DLD1 (cell line): ENCODE results near the gene PCAT6.
"Not testable (repeated sequence)": the region's sequence is repeated elsewhere in the genome, so short reads cannot be mapped to it uniquely, and the experiment has no call there.

Experiments
- in situ Hi-C: cut with HindIII; loops from 2 replicates; pipeline ENCODE4 v1.10.0; 2017; ENCODE audit warnings: low sequenced_read_pairs

PCAT6 gene

GRCh38 chr1:202806845-202807450, 3.8 kb upstream of the PCAT6 start:
- in situ Hi-C loops: no loop called here

GRCh38 chr1:202807451-202807925, 3.3 kb upstream of the PCAT6 start:
- in situ Hi-C loops: no loop called here

DNA sequence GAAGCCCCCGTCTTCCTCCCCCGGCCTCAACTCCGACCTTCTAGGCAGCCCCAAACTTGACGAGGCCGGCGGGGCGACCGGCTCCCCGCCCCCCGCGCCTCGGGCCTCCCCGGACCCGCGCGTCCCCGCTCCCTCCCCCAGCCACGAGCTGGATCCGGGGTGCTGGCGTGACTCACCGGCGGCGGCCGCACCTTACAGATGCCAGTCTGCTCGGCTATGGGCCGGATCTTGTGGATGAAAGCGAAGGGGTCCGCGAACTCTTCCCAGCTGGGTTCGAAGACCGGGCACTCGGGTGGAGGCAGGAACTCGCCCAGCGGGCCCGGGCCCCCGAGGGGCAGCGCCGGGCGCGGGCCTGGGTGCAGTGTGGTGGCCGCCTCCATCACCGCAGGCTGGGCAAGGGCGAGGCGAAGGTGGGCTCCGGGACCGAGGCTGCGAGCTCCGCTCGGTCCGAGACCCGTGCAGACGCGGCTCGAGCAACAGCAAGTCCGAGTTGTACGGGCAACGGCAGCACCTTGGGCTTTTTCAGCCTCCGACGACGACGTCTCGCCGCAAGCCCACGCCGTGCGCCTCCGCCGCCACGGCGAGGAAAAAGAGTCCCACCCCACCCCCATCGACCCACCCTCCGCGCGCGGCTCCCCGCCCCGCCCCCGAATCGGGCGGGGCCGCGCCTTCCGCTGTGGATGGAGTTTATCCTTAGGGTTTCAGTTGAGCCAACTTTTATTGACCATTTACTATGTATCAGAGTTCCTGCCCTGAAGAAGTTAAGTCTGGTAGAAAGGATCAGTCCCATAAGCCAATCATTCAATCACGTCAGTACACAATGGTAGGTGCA, 2.6 kb upstream of the PCAT6 start, which contains the start of gene KDM5B:
TSS of gene KDM5B (minus strand) at position 496 of the 832 bp plus-strand sequence. CDS start at position 380, 116 bp downstream.
- in situ Hi-C loops: no loop called here

DNA sequence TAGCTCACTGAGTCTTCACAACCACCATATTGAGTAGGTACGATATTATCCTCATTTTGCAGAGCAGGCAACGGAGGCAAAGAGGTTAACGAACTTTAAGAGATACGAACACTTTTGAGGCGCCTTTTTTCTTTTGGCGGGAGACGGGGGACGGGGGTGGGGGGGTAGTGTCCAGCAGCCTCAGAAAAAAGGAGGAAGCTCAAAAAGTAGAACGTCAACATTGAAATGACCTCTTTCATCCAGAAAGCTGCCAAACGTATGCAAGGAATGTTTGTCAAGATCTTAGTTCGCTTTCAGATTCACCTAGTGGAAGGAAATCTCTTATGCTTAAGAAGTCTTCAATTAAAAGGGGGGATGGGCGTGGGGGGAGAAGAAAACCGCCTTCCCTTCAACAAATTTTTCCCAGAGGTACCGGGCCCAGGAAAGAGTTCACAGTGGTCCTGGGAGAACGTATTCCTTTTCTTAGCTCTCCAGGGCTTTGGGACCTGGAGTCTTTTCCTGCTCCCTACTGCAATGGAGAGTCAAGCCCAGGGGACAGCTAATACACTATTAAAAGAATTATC, 1.1 kb upstream of the PCAT6 start:
- in situ Hi-C loops: no loop called here

DNA sequence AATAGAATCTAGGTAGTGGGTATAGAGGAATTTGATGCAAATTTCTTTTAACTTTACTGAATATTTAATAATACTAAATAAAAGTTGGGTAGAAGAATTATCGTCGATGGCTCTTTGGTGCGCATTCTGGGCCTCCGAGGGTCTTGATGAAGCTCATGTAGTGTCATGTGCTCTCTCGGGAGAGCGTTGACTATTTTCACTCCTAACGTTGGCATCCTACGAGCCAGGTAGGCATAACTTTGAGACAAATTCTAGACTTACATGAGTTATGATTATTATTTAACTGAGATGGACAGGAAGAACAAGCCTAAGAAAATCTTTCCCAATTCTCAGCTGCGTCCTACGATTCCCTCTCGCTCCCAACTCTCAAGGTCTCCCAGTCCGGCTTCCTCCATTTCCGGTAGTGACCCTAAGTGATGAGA, 550 bp upstream of the PCAT6 start:
- in situ Hi-C loops: no loop called here

DNA sequence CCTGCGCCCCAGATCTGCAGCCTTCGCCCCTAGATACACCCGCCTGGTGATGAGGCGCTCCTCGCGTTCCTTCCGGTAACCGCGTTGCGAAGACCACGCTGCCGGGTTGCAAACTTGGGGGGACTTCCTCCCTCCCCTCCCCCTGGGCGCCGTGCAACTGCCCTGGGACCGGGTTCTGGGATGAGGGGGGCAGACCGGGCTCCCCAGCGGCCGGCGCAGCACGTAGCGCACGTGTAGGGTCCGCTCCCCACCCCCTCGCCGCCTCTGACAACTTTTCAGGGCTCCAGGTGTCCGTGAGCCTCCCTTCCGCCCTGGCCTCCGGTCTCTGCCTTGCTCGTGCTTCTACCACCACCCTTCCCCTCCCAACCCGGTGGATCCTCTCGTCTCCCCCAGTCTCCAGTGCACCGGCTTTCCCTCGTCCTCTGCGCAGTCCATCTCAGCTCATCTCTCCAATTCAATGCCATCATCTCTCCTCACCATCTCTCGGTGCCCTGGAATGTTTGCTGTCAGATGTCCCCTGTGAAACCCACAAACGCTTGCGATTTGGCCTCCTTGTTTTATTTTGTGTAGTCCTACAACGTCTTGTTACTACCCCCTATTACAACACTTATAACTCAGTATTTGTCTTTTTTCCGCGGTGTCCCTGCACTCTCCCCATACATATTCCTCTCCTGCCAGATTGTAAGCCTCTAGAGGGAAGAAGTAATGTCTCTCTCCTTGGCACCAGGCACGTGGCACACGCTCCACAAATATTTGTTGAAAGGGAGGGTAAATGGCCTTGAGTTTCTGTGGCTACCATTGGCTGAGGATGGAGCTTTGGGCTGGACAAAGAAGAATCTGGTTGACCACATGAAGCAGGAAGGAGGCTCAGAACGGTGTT, 782 bp downstream of the PCAT6 start:
- in situ Hi-C loops: no loop called here

DNA sequence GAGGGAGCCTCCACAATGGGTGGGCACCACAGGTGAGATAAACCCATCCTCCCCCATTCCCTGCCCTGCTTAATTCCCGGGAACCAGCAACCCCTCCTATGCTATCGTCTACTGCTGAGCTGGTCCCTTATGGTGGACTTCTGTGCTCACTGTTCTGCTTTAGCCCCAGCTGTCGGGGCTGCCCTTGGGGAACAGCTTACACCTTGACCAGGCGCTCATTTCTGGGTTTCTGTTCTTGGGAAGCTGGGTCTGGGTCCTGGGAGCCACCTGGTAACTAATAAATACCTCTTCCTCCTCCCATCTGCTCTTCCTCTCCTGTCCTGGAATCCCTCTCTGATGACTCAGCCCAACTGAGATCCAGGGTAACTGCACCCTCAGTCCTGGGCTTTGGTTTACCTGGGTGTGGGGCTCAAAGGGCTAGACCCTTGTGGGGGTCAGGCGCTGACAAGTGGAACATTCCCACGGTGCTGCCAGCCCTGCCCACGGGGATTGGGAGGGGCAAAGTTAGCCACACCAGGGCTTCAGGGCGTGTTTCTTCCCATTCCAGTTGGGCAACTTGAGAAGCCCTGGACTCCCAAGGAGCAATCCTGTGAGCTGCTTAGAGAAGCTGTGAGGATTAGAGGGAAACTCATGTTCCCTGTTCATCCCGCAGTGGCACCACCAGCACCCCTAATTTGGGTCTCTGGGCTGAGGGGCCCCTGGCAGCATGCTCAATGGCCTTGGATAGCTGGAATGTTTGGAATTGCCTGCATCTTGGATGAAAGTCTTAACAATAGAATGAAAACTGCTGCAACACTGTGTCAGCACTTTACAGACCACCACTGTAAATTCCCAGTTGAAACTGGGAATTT, 1.6 kb downstream of the PCAT6 start:
- in situ Hi-C loops: no loop called here

- in situ Hi-C loops: no loop called here
Observed at GRCh38 chr1:202815120-202815519, 4.4 kb downstream of the PCAT6 start.

GRCh38 chr1:202818819-202819218, 8.1 kb downstream of the PCAT6 start:
- in situ Hi-C loops: no loop called here

DNA sequence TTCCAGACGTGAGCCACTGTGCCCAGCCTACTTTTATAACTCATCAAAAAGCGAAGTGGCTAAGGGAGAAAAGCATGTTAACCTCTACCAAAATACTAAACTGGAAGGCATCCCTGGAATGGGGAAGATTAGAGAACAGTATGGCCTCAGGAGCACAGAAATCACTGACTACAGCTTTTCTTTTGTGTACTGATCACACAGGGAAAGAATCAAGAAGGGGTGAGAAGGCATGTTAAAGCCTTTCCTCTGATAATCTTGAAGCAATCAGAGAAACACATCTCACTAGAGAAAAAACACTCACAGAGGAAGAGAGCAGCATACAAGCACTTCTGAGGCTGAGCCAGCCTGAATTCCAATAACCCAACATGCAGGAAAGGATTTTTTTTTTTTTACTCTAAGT, 10.7 kb downstream of the PCAT6 start:
- in situ Hi-C loops: no loop called here

DNA sequence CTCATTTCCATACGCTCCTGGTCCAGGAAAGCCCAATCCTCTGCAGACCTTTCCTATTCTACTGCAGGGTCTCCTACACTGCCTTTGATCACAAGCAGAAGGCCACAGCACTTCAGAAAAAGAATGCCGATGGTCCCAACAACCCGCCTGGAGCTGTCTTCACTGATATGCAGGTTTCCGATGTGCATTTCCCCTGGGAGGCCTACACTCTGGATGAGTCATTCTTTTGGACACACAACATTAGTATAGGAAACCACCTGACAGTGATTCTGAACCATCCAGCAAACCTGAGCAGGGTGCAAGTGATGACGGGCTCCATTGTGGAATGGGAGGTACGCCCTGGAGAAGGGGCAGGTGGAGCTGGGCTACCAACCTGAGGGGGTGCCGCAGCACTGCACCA, 15.0 kb downstream of the PCAT6 start:
- in situ Hi-C loops: no loop called here

DNA sequence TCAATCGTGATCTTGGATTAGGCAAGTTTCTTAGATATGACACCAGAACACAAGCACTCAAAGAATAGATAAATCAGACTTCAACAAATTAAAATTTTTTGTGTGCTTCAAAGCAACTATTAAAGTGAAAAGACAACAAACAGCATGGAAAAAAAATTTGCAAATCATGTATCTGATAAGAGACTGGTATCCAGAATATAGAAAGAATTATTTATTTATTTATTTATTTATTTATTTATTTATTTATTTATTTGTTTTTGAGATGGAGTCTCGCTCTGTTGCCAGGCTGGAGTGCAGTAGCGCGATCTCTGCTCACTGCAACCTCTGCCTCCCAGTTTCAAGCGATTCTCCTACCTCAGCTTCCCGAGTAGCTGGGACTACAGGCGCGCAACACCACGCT, 18.5 kb downstream of the PCAT6 start:
- in situ Hi-C loops: not testable (repeated sequence)

- in situ Hi-C loops: no loop called here
Observed at GRCh38 chr1:202831906-202832305, 21.2 kb downstream of the PCAT6 start.

DNA sequence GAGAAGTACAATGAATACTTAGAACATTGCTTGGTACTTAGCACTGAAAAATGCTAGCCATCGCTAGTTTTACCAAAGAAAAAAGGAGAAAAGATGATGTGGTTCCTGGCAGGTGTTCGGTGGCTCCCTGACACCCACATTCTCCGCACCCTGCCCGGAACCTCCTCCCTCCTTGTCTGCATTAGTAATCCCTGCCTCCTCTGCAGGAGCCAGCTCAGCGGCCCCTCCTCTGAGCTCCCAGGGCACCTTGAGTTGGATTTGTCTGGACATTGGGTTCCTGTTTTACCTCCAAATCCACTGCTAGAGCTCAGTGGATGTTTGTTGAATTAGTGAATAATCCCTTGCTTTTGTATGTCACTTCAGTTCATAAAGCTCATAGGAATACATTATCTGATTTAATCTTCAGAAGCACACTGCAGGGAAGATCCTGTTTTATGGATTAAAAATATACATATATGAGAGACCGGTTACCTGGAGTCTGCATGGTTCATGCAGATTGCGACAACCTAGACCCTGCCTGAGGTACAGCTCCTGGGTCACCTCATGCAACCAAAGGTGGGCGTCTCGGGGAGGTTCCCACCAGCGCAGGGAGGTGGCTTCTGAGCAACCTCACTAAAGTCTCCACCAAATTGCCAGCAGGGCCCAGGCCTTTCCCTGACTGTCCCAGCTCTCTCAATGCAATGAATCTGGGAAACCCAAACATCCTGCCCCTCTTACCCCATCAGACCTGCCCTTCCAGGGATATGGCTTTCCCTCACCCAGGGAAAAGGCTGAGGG, 24.2 kb downstream of the PCAT6 start:
- in situ Hi-C loops: no loop called here

DNA sequence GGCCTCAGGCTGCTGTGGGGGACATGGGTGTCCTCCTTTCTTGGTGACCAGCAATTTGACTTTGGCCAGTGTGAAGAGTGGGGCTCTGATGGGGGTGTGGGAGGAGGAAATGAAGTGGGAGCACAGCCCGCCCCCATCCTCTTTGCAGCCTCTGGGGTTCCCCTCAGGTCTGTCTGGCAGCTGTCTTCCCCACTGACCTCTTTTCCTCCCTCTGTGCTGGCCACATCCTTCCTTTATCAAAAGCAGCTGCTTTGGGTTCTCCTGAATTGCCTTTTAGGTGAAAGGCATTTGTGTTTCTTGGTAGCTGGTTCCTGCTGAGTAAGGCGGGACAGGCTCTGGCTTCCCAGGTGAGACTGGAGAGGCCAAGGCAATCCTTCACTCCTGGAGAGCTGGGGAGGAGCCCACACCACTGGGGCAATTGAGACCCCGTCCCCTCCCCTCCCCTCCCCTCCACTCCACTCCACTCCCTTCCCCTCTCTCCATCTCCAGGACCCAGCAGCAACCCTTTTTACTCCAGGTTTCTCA, 24.9 kb downstream of the PCAT6 start:
- in situ Hi-C loops: no loop called here

DNA sequence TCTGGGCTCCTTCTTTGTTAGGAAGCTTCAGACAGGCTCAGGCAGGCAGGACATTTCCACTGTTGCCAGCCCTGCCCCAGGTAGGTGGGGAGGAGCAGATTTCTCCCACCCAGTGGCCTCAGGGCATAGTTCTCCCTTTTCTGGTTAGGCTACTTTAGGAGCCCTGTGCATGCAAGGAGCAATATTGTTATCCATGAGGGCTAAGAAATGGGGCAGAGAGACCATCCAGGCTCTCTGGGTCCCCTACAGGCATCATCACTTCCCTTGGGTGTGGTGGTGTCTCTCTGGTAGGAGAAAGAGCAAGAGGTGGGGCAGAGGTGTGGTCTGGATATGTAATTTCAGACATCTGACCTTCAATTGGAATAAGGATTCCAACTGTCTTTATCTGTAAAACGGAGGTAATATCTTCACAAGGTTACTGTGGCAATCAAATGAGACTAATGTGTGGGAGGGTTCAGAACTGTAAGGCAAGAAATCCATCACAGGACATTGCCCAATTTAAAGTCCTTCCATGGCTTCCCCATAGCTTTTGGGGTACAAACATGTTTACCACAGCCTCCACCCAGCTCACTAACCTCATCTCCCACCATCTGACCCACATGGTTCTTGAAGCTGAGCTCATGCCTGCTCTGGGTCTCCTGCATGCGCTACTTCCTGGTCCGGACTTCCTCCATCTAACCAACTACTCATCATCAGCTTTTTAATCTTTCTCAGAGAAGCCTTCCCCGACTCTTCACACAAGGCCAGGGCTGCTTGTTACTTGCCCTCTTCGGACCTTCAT, 26.1 kb downstream of the PCAT6 start:
- in situ Hi-C loops: no loop called here

DNA sequence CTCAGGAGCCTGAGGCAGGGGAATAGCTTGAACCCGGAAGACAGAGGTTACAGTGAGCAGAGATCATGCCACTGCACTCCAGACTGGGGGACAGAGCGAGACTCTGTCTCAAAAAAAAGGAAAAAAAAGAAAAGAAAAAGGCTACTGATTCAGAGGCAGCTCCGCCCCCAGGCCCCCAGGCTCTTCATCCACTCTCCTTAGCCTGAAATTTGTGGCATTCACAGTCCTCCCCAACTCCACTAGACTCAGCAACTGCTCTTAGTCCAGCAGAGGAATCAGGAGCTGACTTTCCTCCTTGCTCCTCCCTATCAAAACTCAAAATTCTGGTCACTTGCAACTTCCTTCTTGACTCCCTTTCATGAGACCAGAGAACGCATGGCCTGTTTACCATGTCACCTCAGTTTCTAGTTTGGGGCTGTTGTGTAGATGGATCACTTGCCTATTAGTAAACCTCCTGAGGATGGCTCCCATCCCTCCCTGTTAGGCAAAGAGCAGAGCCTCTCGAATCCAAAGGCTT, 27.1 kb downstream of the PCAT6 start:
- in situ Hi-C loops: no loop called here

DNA sequence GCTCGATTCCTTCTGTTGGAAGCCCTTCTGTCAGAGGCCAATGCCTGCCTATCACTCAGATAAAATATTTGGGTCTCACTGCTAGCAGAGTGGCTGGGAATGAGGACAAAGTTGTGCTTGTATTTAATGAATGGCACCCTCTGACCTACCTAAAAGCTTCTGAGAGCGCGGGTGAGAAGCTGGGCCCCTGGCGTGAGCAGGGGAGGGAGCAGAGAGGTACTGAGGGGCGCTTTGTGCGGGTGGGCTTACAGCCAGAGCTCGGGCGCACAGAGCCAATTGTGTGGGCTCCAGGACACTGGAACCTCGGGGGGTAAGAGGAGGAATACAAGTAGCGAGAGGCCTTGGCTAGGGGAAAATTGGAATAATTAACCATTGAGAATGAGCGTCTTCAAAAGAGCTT, 32.3 kb downstream of the PCAT6 start:
- in situ Hi-C loops: no loop called here
